Vagina (tissue), 2 donors: ENCODE results near the gene SYTL5. TPM values are rescaled to one million over a fixed set of nuclear protein-coding genes. Genes with fewer than 3 reads are reported as not detected.

ENCODE experiments used
- DNase-seq, 2 donors: peaks; one replicate each; pipeline ENCODE4 v3.0.0-alpha.2; 2017; ENCODE audit errors: extremely low spot score in 2 of 2
- H3K27ac ChIP-seq: fragments of 200-600 bp; sonication (generic); one replicate; pipeline ENCODE4 v1.5.1; 2019
- H3K27me3 ChIP-seq: fragments of 200-600 bp; sonication (generic); one replicate; pipeline ENCODE4 v1.5.1; 2019
- H3K36me3 ChIP-seq, 2 donors: fragments of 200-600 bp; sonication (generic); one replicate each; pipeline ENCODE4 v1.5.1; 2017 to 2019
- H3K4me1 ChIP-seq: fragments of 200-600 bp; sonication (generic); one replicate; pipeline ENCODE4 v1.5.1; 2019
- H3K4me3 ChIP-seq, 2 donors: fragments of 200-600 bp; sonication (generic); 1 replicate in 1 of 2; 2 replicates in 1 of 2; pipeline ENCODE4 v1.5.1; 2016 to 2019
- H3K9me3 ChIP-seq: fragments of 200-600 bp; sonication (generic); one replicate; pipeline ENCODE4 v1.5.1; 2019
- POLR2A ChIP-seq, 2 donors: fragments of 450-650 bp; IDR thresholded peaks; one replicate each; pipeline ENCODE4 v1.6.1; 2017; ENCODE audit warnings: antibody characterized with exemption in 2 of 2, mild to moderate bottlenecking in 2 of 2, moderate library complexity in 2 of 2
- POLR2AphosphoS5 ChIP-seq, 2 donors: sonication (generic); formaldehyde crosslinking; IDR thresholded peaks; one replicate each; pipeline ENCODE4 v1.9.0; 2017; ENCODE audit warnings: antibody characterized with exemption in 2 of 2, mild to moderate bottlenecking in 2 of 2, low read depth in 1 of 2; ENCODE audit not compliant: insufficient read depth in 1 of 2
- intact Hi-C: fragments of 100-400 bp; cut with DNase I; formaldehyde crosslinking; loops from one replicate; pipeline ENCODE4 v1.15.1; 2023
- total RNA-seq: library from RNA; depleted of rRNA; stranded (reverse); fragments of >200 nt; gene quantifications from one replicate; pipeline ENCODE4 v1.2.3, GENCODE V29; 2016
- TF ChIP-seq, protein P1 (sequence below), 3 experiments: fragments of 450-650 bp in 2 of 3; fragments of 200-600 bp in 1 of 3; sonication (generic) in 1 of 3; IDR thresholded peaks; one replicate each; pipeline ENCODE4 v1.5.1; 2017 to 2019; ENCODE audit warnings: antibody characterized with exemption in 3 of 3, mild to moderate bottlenecking in 2 of 3, moderate library complexity in 2 of 3

Gene SYTL5
- total RNA-seq, 1 donor from 2014 or later: 1.2 TPM

DNA sequence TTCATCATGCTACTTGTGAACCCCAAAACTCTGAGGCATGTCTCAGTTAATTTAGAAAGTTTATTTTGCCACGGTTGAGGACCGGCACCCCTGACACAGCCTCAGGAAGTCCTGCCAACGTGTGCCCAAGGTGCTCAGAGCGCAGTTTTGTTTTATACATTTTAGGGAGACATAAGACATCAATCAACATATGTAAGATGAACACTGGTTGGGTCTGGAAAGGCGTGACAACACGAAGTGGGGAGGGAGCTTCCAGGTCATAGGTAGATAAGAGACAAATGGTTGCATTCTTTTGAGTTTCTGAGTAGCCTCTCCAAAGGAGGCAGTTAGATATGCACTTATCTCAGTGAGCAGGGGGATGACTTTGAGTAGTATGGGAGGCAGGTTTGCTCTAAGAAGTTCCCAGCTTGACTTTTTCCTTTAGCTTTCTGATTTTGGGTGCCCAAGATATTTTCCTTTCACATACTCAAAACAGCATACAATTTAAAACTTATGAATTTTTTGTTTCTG is 98.9 kb downstream of the SYTL5 start:
- no peaks in the 10 kb centered on the region for H3K9me3 ChIP-seq
- TF ChIP-seq POLR2A (IDR thresholded peaks at IDR 0.05): no peak
- TF ChIP-seq, protein P1, sequence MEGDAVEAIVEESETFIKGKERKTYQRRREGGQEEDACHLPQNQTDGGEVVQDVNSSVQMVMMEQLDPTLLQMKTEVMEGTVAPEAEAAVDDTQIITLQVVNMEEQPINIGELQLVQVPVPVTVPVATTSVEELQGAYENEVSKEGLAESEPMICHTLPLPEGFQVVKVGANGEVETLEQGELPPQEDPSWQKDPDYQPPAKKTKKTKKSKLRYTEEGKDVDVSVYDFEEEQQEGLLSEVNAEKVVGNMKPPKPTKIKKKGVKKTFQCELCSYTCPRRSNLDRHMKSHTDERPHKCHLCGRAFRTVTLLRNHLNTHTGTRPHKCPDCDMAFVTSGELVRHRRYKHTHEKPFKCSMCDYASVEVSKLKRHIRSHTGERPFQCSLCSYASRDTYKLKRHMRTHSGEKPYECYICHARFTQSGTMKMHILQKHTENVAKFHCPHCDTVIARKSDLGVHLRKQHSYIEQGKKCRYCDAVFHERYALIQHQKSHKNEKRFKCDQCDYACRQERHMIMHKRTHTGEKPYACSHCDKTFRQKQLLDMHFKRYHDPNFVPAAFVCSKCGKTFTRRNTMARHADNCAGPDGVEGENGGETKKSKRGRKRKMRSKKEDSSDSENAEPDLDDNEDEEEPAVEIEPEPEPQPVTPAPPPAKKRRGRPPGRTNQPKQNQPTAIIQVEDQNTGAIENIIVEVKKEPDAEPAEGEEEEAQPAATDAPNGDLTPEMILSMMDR (IDR thresholded peaks at IDR 0.05): no peak
- TF ChIP-seq POLR2AphosphoS5 (IDR thresholded peaks at IDR 0.05; ENCODE audit: insufficient read depth in 1 of 2, low read depth in 1 of 2): no peak
- no peak for DNase-seq
- no peaks in the 10 kb centered on the region for H3K36me3 ChIP-seq
- H3K4me1 ChIP-seq: no peaks in the 10 kb centered on the region
- H3K27me3 ChIP-seq: no peaks in the 10 kb centered on the region
- H3K27ac ChIP-seq: no peak overlapping the region
- H3K4me3 ChIP-seq: no peak overlapping the region
- intact Hi-C loops: no loop called here

DNA sequence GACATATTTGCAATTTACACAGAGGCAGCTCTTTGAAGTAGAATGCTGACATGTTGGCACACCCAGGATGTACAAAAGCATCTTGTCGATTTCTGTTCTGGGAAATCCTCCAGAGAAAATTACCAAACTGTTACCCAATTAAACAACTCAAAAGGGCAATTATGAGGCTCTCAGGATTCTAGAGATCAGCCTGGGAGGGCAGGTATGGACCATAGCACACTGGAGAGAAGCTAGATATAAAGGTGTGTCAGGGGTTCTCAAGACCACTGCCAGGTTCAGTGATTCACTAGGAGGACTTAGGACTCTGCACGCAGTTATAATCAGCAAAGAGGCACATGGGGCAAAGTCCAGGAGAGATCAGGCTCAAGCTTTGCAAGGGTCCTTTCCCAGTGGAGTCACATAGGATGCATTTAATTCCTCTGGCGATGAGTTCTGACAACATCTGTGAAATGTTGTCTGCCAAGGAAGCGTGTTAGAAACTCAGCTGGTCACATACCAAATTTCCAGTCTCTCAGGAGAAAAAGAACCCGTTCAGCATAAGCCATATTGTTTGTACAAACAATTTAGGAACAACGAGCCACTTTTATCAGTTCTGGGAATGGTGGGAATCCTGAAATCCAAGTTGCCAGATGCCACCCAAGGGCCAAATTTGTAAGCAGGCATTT is 100.8 kb downstream of the SYTL5 start:
- TF ChIP-seq POLR2A (IDR thresholded peaks at IDR 0.05) (no peak), POLR2AphosphoS5 (IDR thresholded peaks at IDR 0.05; ENCODE audit: insufficient read depth in 1 of 2, low read depth in 1 of 2) (no peak)
- TF ChIP-seq, protein P1 (IDR thresholded peaks at IDR 0.05): no peak
- Histone ChIP-seq H3K27me3 (no peaks in the 10 kb centered on the region), H3K36me3 (no peaks in the 10 kb centered on the region), H3K9me3 (no peaks in the 10 kb centered on the region), H3K4me1 (no peaks in the 10 kb centered on the region), H3K4me3 (no peak overlapping the region), H3K27ac (no peak overlapping the region)
- DNase-seq: no peak
- intact Hi-C loops: no loop called here

DNA sequence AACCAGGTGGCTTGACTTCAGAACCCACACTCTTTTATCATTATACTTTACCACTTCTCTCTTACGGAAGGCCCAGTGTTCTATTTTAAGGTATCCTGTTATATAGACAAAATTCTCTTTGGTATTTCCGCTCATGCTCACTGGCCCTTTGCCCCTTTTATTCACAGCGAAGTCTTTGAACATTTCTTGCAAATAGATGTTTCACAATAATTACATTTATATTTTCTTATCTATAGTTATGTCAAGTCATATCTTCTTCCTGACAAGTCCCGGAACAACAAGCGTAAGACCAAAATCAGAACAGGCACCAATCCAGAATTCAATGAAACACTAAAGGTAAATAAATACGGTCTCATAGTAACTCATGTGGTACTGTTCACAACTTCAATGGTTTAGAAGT is 102.0 kb downstream of the SYTL5 start:
- intact Hi-C loops: no loop called here
- no peak for DNase-seq
- H3K27ac ChIP-seq: no peak overlapping the region
- no peaks in the 10 kb centered on the region for H3K36me3 ChIP-seq
- no peaks in the 10 kb centered on the region for H3K9me3 ChIP-seq
- H3K4me3 ChIP-seq: no peak overlapping the region
- no peaks in the 10 kb centered on the region for H3K4me1 ChIP-seq
- H3K27me3 ChIP-seq: no peaks in the 10 kb centered on the region
- TF ChIP-seq POLR2AphosphoS5 (IDR thresholded peaks at IDR 0.05; ENCODE audit: insufficient read depth in 1 of 2, low read depth in 1 of 2) (no peak), POLR2A (IDR thresholded peaks at IDR 0.05) (no peak)
- TF ChIP-seq, protein P1 (IDR thresholded peaks at IDR 0.05): no peak

DNA sequence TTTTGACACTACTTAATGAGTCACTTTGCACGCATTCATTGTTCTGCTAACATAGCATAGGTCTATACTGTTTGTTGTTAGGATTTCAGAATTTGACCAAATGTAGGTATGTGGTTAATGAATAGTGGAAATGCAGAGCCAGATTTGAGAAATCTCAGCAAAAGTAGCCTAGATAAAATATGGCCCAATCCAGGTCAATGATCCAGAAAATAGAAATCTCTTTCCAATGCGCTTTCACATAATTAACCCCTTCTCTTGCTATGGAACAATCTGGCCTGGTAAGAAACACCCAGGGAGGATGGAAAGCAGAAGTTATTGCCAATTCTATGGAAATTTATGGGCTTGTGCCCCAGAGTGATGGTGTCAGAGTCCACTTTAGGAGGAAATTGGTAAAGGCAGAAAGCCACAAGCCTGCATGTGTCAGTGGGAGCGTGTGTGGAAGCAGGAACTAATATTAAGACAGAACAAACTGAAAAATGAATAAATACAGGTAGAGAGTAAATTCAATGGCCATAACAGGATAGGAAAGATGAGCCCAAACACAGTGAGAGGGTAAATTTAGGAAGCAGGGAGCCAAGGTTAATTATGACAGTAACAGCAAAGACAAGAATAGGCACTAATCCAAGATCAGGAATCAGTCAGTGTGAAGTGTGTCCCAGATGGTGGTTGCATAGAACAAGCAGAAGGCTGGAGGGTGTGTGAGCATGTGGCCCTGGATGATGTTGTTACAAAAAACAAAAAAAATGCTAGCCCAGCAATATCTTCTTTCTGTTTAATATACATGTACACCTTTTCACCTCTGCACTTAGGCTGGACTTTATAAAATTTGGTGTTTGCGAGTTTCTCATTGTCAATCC is 102.9 kb downstream of the SYTL5 start:
- Histone ChIP-seq H3K4me1 (no peaks in the 10 kb centered on the region), H3K4me3 (no peak overlapping the region), H3K27me3 (no peaks in the 10 kb centered on the region), H3K27ac (no peak overlapping the region), H3K9me3 (no peaks in the 10 kb centered on the region), H3K36me3 (no peaks in the 10 kb centered on the region)
- TF ChIP-seq POLR2AphosphoS5 (IDR thresholded peaks at IDR 0.05; ENCODE audit: insufficient read depth in 1 of 2, low read depth in 1 of 2) (no peak), POLR2A (IDR thresholded peaks at IDR 0.05) (no peak)
- TF ChIP-seq, protein P1 (IDR thresholded peaks at IDR 0.05): no peak
- DNase-seq: no peak
- intact Hi-C loops: no loop called here
